HEK293 (cell line): Measurements from ENCODE around the gene FIG4.
A peak's percentile ranks its signal among the peaks of the same experiment; 100 is the strongest.
"Not testable (repeated sequence)": the region's sequence is repeated elsewhere in the genome, so short reads cannot be mapped to it uniquely, and the experiment has no call there.

Source experiments
- CTCF ChIA-PET: fragments of 350-600 bp; formaldehyde crosslinking; extraction: SDS; loops from one replicate; lab custom pipeline; 2021; ENCODE audit warnings: antibody characterized with exemption; lab: Yijun Ruan, JAX
- POLR2A ChIA-PET: fragments of 300-600 bp; formaldehyde crosslinking; extraction: SDS; loops from one replicate; lab custom pipeline; 2020; ENCODE audit warnings: antibody characterized with exemption, inconsistent platforms; lab: Yijun Ruan, JAX
- H3K27ac ChIP-seq: fragments of 200-500 bp; sonication (Bioruptor generic); 2 replicates; pipeline ENCODE4 v1.5.1; 2014; ENCODE audit warnings: low read depth, low read length, control low read depth, inconsistent platforms; ENCODE audit errors: extremely low read depth
- H3K36me3 ChIP-seq, 2 experiments: fragments of 200-500 bp in 1 of 2; sonication (Bioruptor generic) in 1 of 2; 1 replicate in 1 of 2; 2 replicates in 1 of 2; pipeline ENCODE4 v1.5.1; 2014 to 2017; ENCODE audit warnings: inconsistent platforms in 2 of 2, low read length in 2 of 2; ENCODE audit not compliant: control insufficient read depth in 2 of 2, insufficient read depth in 1 of 2
- H3K4me1 ChIP-seq: fragments of 200-500 bp; sonication (Bioruptor generic); 2 replicates; pipeline ENCODE4 v1.5.1; 2014; ENCODE audit warnings: mild to moderate bottlenecking, low read length, inconsistent platforms; ENCODE audit not compliant: control insufficient read depth, insufficient read depth
- H3K4me3 ChIP-seq: 2 replicates; pipeline ENCODE4 v1.5.1; 2011; ENCODE audit warnings: low read depth, mild to moderate bottlenecking, control low read depth, low read length, moderate library complexity
- H3K9me3 ChIP-seq: fragments of 200-500 bp; sonication (Bioruptor generic); 2 replicates; pipeline ENCODE4 v1.5.1; 2014; ENCODE audit warnings: low read depth, low read length, inconsistent platforms; ENCODE audit not compliant: control insufficient read depth, insufficient read depth
- PRDM6 ChIP-seq: fragments of 450-650 bp; formaldehyde crosslinking; IDR thresholded peaks from 2 replicates; pipeline ENCODE4 v1.5.1; 2017; ENCODE audit warnings: missing biosample characterization, missing genetic modification characterization
- TSHZ1 ChIP-seq: fragments of 450-650 bp; formaldehyde crosslinking; IDR thresholded peaks from 2 replicates; pipeline ENCODE4 v1.5.1; 2016; ENCODE audit warnings: missing biosample characterization, missing genetic modification characterization, borderline replicate concordance
- ZBTB44 ChIP-seq: fragments of 450-650 bp; IDR thresholded peaks from 2 replicates; pipeline ENCODE4 v1.5.1; 2018; ENCODE audit warnings: missing biosample characterization, mild to moderate bottlenecking, missing genetic modification characterization
- ZBTB48 ChIP-seq: fragments of 450-650 bp; formaldehyde crosslinking; IDR thresholded peaks from 2 replicates; pipeline ENCODE4 v1.5.1; 2016; ENCODE audit warnings: missing biosample characterization, missing genetic modification characterization
- ZFP37 ChIP-seq: fragments of 450-650 bp; formaldehyde crosslinking; IDR thresholded peaks from 2 replicates; pipeline ENCODE4 v1.5.1; 2016; ENCODE audit warnings: missing biosample characterization, missing genetic modification characterization
- ZNF274 ChIP-seq, 2 experiments: fragments of 200-500 bp in 1 of 2; fragments of 450-650 bp in 1 of 2; sonication (Bioruptor generic) in 1 of 2; formaldehyde crosslinking in 1 of 2; IDR thresholded peaks; 2 replicates each; pipeline versions ENCODE4 v1.5.1 to v1.6.1; 2014 to 2016; ENCODE audit warnings: borderline replicate concordance in 1 of 2, inconsistent platforms in 1 of 2, low read length in 1 of 2, missing biosample characterization in 1 of 2, missing genetic modification characterization in 1 of 2
- ZNF585B ChIP-seq: fragments of 450-650 bp; formaldehyde crosslinking; IDR thresholded peaks from 2 replicates; pipeline ENCODE4 v1.5.1; 2016; ENCODE audit warnings: missing biosample characterization, missing genetic modification characterization
- ZNF776 ChIP-seq: fragments of 450-650 bp; formaldehyde crosslinking; IDR thresholded peaks from 2 replicates; pipeline ENCODE4 v1.5.0; 2017; ENCODE audit warnings: missing biosample characterization, missing genetic modification characterization, borderline replicate concordance
- TF ChIP-seq, protein P1 (sequence below): fragments of 450-650 bp; formaldehyde crosslinking; IDR thresholded peaks from 2 replicates; pipeline ENCODE4 v1.5.1; 2016; ENCODE audit warnings: missing biosample characterization, missing genetic modification characterization

The FIG4 gene

DNA sequence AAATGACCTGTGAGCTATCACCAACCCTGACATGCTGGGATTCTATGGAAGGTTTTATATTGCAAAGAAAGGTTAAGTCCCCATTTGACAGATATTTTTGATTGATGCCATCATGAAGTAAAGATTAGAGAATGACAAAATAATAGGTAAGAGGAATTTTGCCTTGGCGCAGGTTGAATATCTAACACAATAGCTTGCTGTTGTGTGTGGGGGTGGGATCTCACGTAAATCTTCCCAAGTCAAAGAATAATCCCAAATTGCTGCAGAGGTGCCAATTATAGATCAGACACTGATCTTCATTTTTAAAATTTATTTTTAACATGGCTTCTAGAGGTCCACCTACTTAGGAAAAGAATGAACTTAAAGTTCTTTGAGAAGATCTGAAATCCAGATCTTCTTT, 135.5 kb downstream of the FIG4 start (continued):
- TF ChIP-seq TSHZ1 (tag by site-specific recombination) (no peak), ZNF274 (IDR thresholded peaks at IDR 0.05; ENCODE audit: low read length) (no peak), ZNF274 (tag by site-specific recombination; IDR thresholded peaks at IDR 0.05; ENCODE audit: borderline replicate concordance) (no peak)
- TF ChIP-seq, all 188 proteins: peak for 0

DNA sequence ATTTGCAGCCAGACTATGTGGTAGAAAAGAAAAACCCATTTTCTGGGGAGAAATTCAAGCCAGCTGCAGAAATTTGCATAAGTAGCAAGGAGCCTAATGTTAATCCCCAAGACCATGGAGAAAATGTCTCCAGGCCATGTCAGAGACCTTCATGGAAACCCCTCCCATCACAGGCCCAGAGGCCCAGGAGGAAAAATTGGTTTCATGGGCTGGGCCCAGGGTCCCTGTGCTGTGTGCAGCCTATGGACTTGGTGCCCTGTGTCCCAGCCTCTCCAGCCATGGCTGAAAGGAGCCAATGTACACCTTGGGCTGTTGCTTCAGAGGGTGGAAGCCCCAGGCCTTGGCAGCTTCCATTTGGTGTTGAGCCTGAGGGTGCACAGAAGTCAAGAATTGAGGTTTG, 140.3 kb downstream of the FIG4 start:
- H3K36me3 ChIP-seq, POLR2A ChIA-PET, H3K9me3 ChIP-seq, H3K4me3 ChIP-seq, CTCF ChIA-PET, H3K27ac ChIP-seq: not testable (repeated sequence)
- TF ChIP-seq ZNF585B (tag by site-specific recombination): peak; percentile 92
- peaks cover 11% of the 10 kb centered on the region for H3K4me1 ChIP-seq

DNA sequence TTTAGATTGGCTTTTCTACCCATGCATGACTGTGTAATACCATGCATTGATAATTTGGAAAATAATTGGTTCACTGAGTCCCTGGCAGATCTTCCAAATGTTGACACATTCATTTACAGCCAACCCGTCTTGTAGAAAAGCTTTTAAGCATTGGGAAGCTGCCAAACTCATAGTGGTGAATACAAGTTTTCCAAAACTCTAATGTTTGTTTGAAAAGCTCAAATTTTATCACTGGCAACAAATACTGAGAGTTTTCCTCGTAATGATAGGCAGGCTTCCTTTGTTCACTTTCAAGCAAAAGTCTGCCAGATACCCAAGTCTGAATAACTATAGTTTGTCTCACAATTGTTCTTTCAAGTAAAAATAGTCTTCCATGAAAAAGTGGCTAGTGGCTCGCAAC, 143.0 kb downstream of the FIG4 start:
- POLR2A ChIA-PET: no interaction called here
- CTCF ChIA-PET: interaction anchor here (0.6 kb wide), 2 partner anchors 12 to 136 kb away, joined by 3 to 5 read pairs; no protein-coding TSS in a partner anchor
- peaks cover 11% of the 10 kb centered on the region for H3K4me1 ChIP-seq

More for the DNA sequence above, 143.0 kb downstream of the FIG4 start:
- no peaks in the 10 kb centered on the region for H3K36me3 ChIP-seq
- H3K27ac ChIP-seq: no peak overlapping the region
- TF ChIP-seq, protein P1, sequence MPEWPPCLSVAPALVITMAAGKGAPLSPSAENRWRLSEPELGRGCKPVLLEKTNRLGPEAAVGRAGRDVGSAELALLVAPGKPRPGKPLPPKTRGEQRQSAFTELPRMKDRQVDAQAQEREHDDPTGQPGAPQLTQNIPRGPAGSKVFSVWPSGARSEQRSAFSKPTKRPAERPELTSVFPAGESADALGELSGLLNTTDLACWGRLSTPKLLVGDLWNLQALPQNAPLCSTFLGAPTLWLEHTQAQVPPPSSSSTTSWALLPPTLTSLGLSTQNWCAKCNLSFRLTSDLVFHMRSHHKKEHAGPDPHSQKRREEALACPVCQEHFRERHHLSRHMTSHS (tag by site-specific recombination): no peak
- TF ChIP-seq ZBTB48 (tag by site-specific recombination) (no peak), ZNF776 (no peak), ZBTB44 (tag by site-specific recombination) (peak; percentile 53), PRDM6 (tag by site-specific recombination) (peak; percentile 94), ZFP37 (no peak)
- no peak overlapping the region for H3K4me3 ChIP-seq
- no peaks in the 10 kb centered on the region for H3K9me3 ChIP-seq
